ENCODE data around the gene C7orf33.

GRCh38 chr7:148580446-148580845 lies 10.1 kb upstream of the C7orf33 start:
- TF ChIP-seq YY1 (IDR thresholded peaks at IDR 0.05; ENCODE audit: insufficient read depth, insufficient read length) = no peak
- TF ChIP-seq ZNF274 (IDR thresholded peaks at IDR 0.05; ENCODE audit: low read depth, low read length) = no peak
- TF ChIP-seq SUZ12 (IDR thresholded peaks at IDR 0.05; ENCODE audit: extremely low read depth, insufficient read depth, insufficient read length) = no peak
